NCI-H2029 (cell line): ENCODE measurements around the gene RGN.
"Not testable (repeated sequence)": the region's sequence is repeated elsewhere in the genome, so short reads cannot be mapped to it uniquely, and the experiment has no call there.

ENCODE experiments used
- DNase-seq: peaks from one replicate; lab custom pipeline; 2025; lab: John Stamatoyannopoulos, UW

Gene RGN

GRCh38 chrX:47124466-47124865 lies 46.2 kb downstream of the RGN start:
- DNase-seq: not testable (repeated sequence)

GRCh38 chrX:47129157-47129898 lies 51.1 kb downstream of the RGN start:
- peak; percentile 87 for DNase-seq

GRCh38 chrX:47129899-47130358 lies 51.7 kb downstream of the RGN start:
- no peak for DNase-seq

GRCh38 chrX:47133493-47133892 lies 55.2 kb downstream of the RGN start:
- DNase-seq: no peak

- DNase-seq: peak; percentile 21
These were observed 57.4 kb downstream of the RGN start for GRCh38 chrX:47135650-47136049.

- no peak for DNase-seq
These were observed 59.9 kb downstream of the RGN start for GRCh38 chrX:47138171-47138570.
